ENCODE measurements around the gene GMCL1. TPM values are rescaled to one million over a fixed set of nuclear protein-coding genes. Genes with fewer than 3 reads are reported as not detected.
A peak's percentile ranks its signal among the peaks of the same experiment; 100 is the strongest.

Gene GMCL1
- total and polyA plus RNA-seq, 2 of the 13 experiments (the other 11 are each of a cell fraction or from before 2014, with no cell fraction given), result 18.7 to 24.0 TPM

DNA sequence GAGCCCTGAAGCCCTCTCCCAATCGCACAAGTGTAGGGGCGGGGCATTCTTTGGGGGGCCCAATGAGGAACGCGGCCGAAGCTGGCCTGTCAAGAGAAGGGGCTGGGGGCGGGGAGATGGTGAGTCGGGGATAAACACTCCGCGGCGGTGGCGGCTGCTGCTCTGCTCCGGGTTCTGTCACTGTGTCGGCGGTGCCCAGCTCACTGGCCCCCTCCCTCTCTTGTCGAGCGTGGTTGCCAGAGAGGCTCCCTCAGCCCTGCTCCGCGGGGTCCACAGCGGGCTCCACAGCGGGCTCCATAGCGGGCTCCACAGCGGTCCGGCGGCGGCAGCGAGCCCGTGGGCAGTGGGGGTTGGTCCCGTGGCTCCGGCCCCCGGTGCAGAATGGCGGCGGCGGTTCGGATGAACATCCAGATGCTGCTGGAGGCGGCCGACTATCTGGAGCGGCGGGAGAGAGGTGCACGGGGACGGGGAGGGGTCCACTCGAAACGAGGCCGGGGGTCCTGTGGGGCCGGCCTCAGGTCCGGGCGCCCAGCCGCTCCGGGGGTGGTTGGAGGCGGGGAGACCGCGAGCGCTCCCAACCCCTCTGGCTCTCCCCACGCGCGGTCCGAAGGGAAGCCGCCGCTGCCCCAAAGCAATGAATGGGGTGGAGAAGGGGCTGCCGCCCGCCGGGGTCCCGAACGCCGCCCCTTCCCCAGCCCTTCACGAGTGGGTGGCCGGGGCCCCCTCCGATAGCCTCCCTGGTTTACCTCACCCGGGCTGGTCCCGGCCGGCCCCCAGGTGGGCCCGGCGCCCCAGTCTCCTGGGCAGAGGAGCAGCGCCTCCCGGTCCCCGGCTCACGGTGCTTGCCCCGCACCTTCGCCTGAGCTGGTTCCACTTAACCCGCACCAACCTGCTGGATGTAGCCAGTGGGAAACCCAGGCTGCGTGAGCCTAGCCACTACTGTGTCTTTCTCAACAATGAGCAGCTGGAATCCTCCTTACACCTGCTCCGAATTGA lies 85.8 kb downstream of the GMCL1 start, which contains the start of gene MXD1 (continued):
- TF ChIP-seq, protein P1, sequence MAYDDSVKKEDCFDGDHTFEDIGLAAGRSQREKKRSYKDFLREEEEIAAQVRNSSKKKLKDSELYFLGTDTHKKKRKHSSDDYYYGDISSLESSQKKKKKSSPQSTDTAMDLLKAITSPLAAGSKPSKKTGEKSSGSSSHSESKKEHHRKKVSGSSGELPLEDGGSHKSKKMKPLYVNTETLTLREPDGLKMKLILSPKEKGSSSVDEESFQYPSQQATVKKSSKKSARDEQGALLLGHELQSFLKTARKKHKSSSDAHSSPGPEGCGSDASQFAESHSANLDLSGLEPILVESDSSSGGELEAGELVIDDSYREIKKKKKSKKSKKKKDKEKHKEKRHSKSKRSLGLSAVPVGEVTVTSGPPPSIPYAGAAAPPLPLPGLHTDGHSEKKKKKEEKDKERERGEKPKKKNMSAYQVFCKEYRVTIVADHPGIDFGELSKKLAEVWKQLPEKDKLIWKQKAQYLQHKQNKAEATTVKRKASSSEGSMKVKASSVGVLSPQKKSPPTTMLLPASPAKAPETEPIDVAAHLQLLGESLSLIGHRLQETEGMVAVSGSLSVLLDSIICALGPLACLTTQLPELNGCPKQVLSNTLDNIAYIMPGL (CRISPR knock-in tag; IDR thresholded peaks at IDR 0.05; ENCODE audit: borderline replicate concordance in 1 of 2, low read depth in 1 of 2), result no peak; a peak in 1 of 4 replicates
- TF ChIP-seq ZSCAN20 (CRISPR knock-in tag; IDR thresholded peaks at IDR 0.05; ENCODE audit: borderline replicate concordance), result no peak
- TF ChIP-seq ZNF33B (CRISPR knock-in tag; IDR thresholded peaks at IDR 0.05), result no peak
- TF ChIP-seq ZNF451 (CRISPR knock-in tag; IDR thresholded peaks at IDR 0.05), result no peak
- no peak for TF ChIP-seq ZNF761 (CRISPR knock-in tag; conservative IDR thresholded peaks at IDR 0.05)
- TF ChIP-seq, protein P2, sequence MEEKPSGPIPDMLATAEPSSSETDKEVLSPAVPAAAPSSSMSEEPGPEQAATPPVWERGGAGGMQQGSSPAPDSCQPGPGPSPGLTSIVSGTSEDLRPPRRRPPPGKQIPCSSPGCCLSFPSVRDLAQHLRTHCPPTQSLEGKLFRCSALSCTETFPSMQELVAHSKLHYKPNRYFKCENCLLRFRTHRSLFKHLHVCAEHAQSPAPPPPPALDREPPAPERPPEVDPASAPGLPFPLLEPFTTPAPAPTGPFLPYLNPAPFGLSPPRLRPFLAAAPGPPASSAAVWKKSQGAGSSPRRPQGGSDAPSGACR (CRISPR knock-in tag; IDR thresholded peaks at IDR 0.05), result no peak
- TF ChIP-seq ZNF841 (CRISPR knock-in tag; IDR thresholded peaks at IDR 0.05; ENCODE audit: borderline replicate concordance), result peak; percentile 37; the same call in 1 of the 2 replicates
- TF ChIP-seq, protein P3, sequence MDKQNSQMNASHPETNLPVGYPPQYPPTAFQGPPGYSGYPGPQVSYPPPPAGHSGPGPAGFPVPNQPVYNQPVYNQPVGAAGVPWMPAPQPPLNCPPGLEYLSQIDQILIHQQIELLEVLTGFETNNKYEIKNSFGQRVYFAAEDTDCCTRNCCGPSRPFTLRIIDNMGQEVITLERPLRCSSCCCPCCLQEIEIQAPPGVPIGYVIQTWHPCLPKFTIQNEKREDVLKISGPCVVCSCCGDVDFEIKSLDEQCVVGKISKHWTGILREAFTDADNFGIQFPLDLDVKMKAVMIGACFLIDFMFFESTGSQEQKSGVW (CRISPR knock-in tag; IDR thresholded peaks at IDR 0.05; ENCODE audit: borderline replicate concordance), result no peak; the same call in 1 of the 2 replicates
- TF ChIP-seq SP5 (CRISPR knock-in tag; IDR thresholded peaks at IDR 0.05; ENCODE audit: borderline replicate concordance, low read depth), result peak; percentile 49
- no peak for TF ChIP-seq ZNF251 (CRISPR knock-in tag; IDR thresholded peaks at IDR 0.05)
- TF ChIP-seq ZNF282 (IDR thresholded peaks at IDR 0.05; ENCODE audit: partially characterized antibody), result no peak
- TF ChIP-seq TGIF2 (CRISPR knock-in tag; IDR thresholded peaks at IDR 0.05), result peak; percentile 16; the same call in 1 of the 2 replicates
- TF ChIP-seq ZNF225 (CRISPR knock-in tag; IDR thresholded peaks at IDR 0.05), result peak; percentile 54; the same call in 1 of the 2 replicates
- no peak for TF ChIP-seq NBN (conservative IDR thresholded peaks at IDR 0.05)
- TF ChIP-seq XBP1 (CRISPR knock-in tag; IDR thresholded peaks at IDR 0.05), result no peak
- TF ChIP-seq ZNF10 (CRISPR knock-in tag; IDR thresholded peaks at IDR 0.05; ENCODE audit: borderline replicate concordance, low read depth), result no peak
- TF ChIP-seq, protein P4, sequence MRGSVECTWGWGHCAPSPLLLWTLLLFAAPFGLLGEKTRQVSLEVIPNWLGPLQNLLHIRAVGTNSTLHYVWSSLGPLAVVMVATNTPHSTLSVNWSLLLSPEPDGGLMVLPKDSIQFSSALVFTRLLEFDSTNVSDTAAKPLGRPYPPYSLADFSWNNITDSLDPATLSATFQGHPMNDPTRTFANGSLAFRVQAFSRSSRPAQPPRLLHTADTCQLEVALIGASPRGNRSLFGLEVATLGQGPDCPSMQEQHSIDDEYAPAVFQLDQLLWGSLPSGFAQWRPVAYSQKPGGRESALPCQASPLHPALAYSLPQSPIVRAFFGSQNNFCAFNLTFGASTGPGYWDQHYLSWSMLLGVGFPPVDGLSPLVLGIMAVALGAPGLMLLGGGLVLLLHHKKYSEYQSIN (CRISPR knock-in tag; IDR thresholded peaks at IDR 0.05; ENCODE audit: borderline replicate concordance), result no peak
- TF ChIP-seq ZNF552 (CRISPR knock-in tag; IDR thresholded peaks at IDR 0.05; ENCODE audit: borderline replicate concordance), result no peak
- no peak for TF ChIP-seq ZNF12 (CRISPR knock-in tag; IDR thresholded peaks at IDR 0.05)
- TF ChIP-seq, protein P5, sequence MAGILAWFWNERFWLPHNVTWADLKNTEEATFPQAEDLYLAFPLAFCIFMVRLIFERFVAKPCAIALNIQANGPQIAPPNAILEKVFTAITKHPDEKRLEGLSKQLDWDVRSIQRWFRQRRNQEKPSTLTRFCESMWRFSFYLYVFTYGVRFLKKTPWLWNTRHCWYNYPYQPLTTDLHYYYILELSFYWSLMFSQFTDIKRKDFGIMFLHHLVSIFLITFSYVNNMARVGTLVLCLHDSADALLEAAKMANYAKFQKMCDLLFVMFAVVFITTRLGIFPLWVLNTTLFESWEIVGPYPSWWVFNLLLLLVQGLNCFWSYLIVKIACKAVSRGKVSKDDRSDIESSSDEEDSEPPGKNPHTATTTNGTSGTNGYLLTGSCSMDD (CRISPR knock-in tag; IDR thresholded peaks at IDR 0.05), result no peak
- TF ChIP-seq, protein P6, sequence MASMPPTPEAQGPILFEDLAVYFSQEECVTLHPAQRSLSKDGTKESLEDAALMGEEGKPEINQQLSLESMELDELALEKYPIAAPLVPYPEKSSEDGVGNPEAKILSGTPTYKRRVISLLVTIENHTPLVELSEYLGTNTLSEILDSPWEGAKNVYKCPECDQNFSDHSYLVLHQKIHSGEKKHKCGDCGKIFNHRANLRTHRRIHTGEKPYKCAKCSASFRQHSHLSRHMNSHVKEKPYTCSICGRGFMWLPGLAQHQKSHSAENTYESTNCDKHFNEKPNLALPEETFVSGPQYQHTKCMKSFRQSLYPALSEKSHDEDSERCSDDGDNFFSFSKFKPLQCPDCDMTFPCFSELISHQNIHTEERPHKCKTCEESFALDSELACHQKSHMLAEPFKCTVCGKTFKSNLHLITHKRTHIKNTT (CRISPR knock-in tag; IDR thresholded peaks at IDR 0.05), result no peak
